HCT116 (cell line): ENCODE measurements around the gene NPR3. TPM values are rescaled to one million over a fixed set of nuclear protein-coding genes. Genes with fewer than 3 reads are reported as not detected.

Experiments
- ATAC-seq: fragments of 200-7000 bp; cut with Tn5 transposase; 2 replicates; pipeline ENCODE4 v1.9.1; 2020; ENCODE audit warnings: mild to moderate bottlenecking, moderate library complexity
- BruUV-seq: library from RNA; stranded (reverse); fragments of 400-500 nt; replicated peaks from 2 replicates; lab custom pipeline; 2021; lab: Mats Ljungman, UMichigan
- CTCF ChIA-PET: fragments of 300-600 bp; sonication (Branson Sonifier 250); formaldehyde crosslinking; loops from one replicate; lab custom pipeline; 2021; ENCODE audit warnings: antibody characterized with exemption; lab: Charles Lee
- POLR2A ChIA-PET: fragments of 300-600, 350-600 bp; sonication (Branson Sonifier 250); formaldehyde crosslinking; loops from one replicate; lab custom pipeline; 2021; ENCODE audit warnings: antibody characterized with exemption; lab: Charles Lee
- RAD21 ChIA-PET, 2 experiments: fragments of 300-600 bp; sonication (Branson Sonifier 250); formaldehyde crosslinking; loops; one replicate each; lab custom pipeline; 2023; ENCODE audit warnings: low total read pairs in 2 of 2; ENCODE audit not compliant: uncharacterized antibody in 2 of 2, unreplicated experiment in 2 of 2, low non-redundant PET in 1 of 2; lab: Charles Lee
- DNase-seq: peaks from one replicate; pipeline ENCODE4 v3.0.0-alpha.2; 2010; ENCODE audit warnings: low read depth, low spot score
- H2AFZ ChIP-seq: fragments of 200-600 bp; shearing (Covaris generic), sonication (generic); 2 replicates; pipeline ENCODE4 v1.6.1; 2017; ENCODE audit warnings: low read depth, mixed run types, mixed read lengths, antibody characterized with exemption, low read length; ENCODE audit not compliant: poor library complexity, severe bottlenecking
- H3K27ac ChIP-seq: 2 replicates; pipeline ENCODE4 v1.5.1; 2012; ENCODE audit warnings: low read depth, low read length
- H3K27me3 ChIP-seq: fragments of 200-600 bp; sonication (generic); 2 replicates; pipeline ENCODE4 v1.6.1; 2016; ENCODE audit warnings: mixed run types, low read length, mixed read lengths; ENCODE audit not compliant: insufficient read depth
- H3K36me3 ChIP-seq, 2 experiments: fragments of 200-500 bp in 1 of 2; fragments of 200-600 bp in 1 of 2; sonication (Bioruptor generic) in 1 of 2; sonication (generic) in 1 of 2; 2 replicates each; pipeline versions ENCODE4 v1.5.1 to v1.6.1; 2014 to 2016; ENCODE audit warnings: low read length in 2 of 2, inconsistent platforms in 1 of 2, mixed read lengths in 1 of 2, mixed run types in 1 of 2; ENCODE audit not compliant: insufficient read depth in 2 of 2, control insufficient read depth in 1 of 2
- H3K4me1 ChIP-seq, 2 experiments: fragments of 200-600 bp in 1 of 2; sonication (generic) in 1 of 2; 2 replicates each; pipeline versions ENCODE4 v1.5.1 to v1.6.1; 2012 to 2017; ENCODE audit warnings: low read length in 2 of 2, inconsistent platforms in 1 of 2, mild to moderate bottlenecking in 1 of 2, mixed read lengths in 1 of 2, mixed run types in 1 of 2, moderate library complexity in 1 of 2; ENCODE audit not compliant: insufficient read depth in 2 of 2, control insufficient read depth in 1 of 2
- H3K4me2 ChIP-seq: fragments of 200-600 bp; sonication (generic); 2 replicates; pipeline ENCODE4 v1.6.1; 2017; ENCODE audit warnings: mixed run types, low read length, mixed read lengths
- H3K4me3 ChIP-seq, 2 experiments: fragments of 200-600 bp in 1 of 2; sonication (generic) in 1 of 2; replicated peaks in 1 of 2; 2 replicates each; pipeline ENCODE4 v1.5.1; 2011 to 2016; ENCODE audit warnings: low read length in 2 of 2, control low read depth in 1 of 2, low read depth in 1 of 2, mild to moderate bottlenecking in 1 of 2, mixed read lengths in 1 of 2, mixed run types in 1 of 2
- H3K79me2 ChIP-seq: fragments of 200-600 bp; sonication (generic); 2 replicates; pipeline ENCODE4 v1.6.1; 2017; ENCODE audit warnings: mild to moderate bottlenecking, mixed run types, low read length, moderate library complexity, mixed read lengths; ENCODE audit not compliant: insufficient read depth
- H3K9ac ChIP-seq: fragments of 200-600 bp; sonication (generic); 2 replicates; pipeline ENCODE4 v1.6.1; 2016; ENCODE audit warnings: low read length, mixed read lengths
- H3K9me2 ChIP-seq: fragments of 200-600 bp; sonication (generic), shearing (Covaris generic); 2 replicates; pipeline ENCODE4 v1.6.1; 2017; ENCODE audit warnings: mixed run types, mild to moderate bottlenecking, moderate library complexity; ENCODE audit not compliant: insufficient read depth
- H3K9me3 ChIP-seq, 2 experiments: fragments of 200-500 bp in 1 of 2; fragments of 200-600 bp in 1 of 2; sonication (Bioruptor generic) in 1 of 2; sonication (generic) in 1 of 2; 2 replicates each; pipeline ENCODE4 v1.6.1; 2014 to 2017; ENCODE audit warnings: low read length in 2 of 2, mixed read lengths in 2 of 2, inconsistent platforms in 1 of 2, low read depth in 1 of 2, mild to moderate bottlenecking in 1 of 2, mixed run types in 1 of 2, moderate library complexity in 1 of 2; ENCODE audit not compliant: control insufficient read depth in 1 of 2, insufficient read depth in 1 of 2
- H4K20me1 ChIP-seq: fragments of 200-600 bp; sonication (generic), shearing (Covaris generic); 2 replicates; pipeline ENCODE4 v1.6.1; 2017; ENCODE audit warnings: mixed run types, mild to moderate bottlenecking, moderate library complexity; ENCODE audit not compliant: insufficient read depth
- ATF3 ChIP-seq: IDR thresholded peaks from 2 replicates; pipeline ENCODE4 v1.6.1; 2012
- CBX3 ChIP-seq: IDR thresholded peaks from 2 replicates; pipeline ENCODE4 v1.6.1; 2012; ENCODE audit warnings: low read depth
- CEBPB ChIP-seq: IDR thresholded peaks from 2 replicates; pipeline ENCODE4 v1.6.1; 2012; ENCODE audit warnings: low read depth
- ELF1 ChIP-seq: IDR thresholded peaks from 2 replicates; pipeline ENCODE4 v1.6.1; 2012; ENCODE audit warnings: low read depth, borderline replicate concordance
- EZH2 ChIP-seq: fragments of 200-600 bp; sonication (generic); IDR thresholded peaks from 2 replicates; pipeline ENCODE4 v1.6.1; 2017; ENCODE audit warnings: antibody characterized with exemption, mixed run types
- EZH2phosphoT487 ChIP-seq: fragments of 200-600 bp; IDR thresholded peaks from 2 replicates; pipeline ENCODE4 v1.6.1; 2018; ENCODE audit warnings: antibody characterized with exemption, borderline replicate concordance
- JUND ChIP-seq: IDR thresholded peaks from 2 replicates; pipeline ENCODE4 v1.6.1; 2012
- POLR2A ChIP-seq: IDR thresholded peaks from 2 replicates; pipeline ENCODE4 v1.7.0; 2011; ENCODE audit warnings: borderline replicate concordance; ENCODE audit not compliant: insufficient read depth, insufficient read length; ENCODE audit errors: extremely low read depth
- POLR2AphosphoS5 ChIP-seq: IDR thresholded peaks from 2 replicates; pipeline ENCODE4 v1.6.1; 2011; ENCODE audit warnings: mild to moderate bottlenecking, low read depth, low read length, moderate library complexity
- RAD21 ChIP-seq: IDR thresholded peaks from 2 replicates; pipeline ENCODE4 v1.6.1; 2012; ENCODE audit warnings: low read depth, mild to moderate bottlenecking
- REST ChIP-seq: IDR thresholded peaks from 2 replicates; pipeline ENCODE4 v1.6.1; 2012; ENCODE audit warnings: low read depth
- SIN3A ChIP-seq: IDR thresholded peaks from 2 replicates; pipeline ENCODE4 v1.6.1; 2012; ENCODE audit warnings: low read depth
- SP1 ChIP-seq: IDR thresholded peaks from 2 replicates; pipeline ENCODE4 v1.6.1; 2012; ENCODE audit warnings: low read depth
- SRF ChIP-seq: IDR thresholded peaks from 2 replicates; pipeline ENCODE4 v1.6.1; 2012; ENCODE audit warnings: low read depth
- TCF7L2 ChIP-seq: IDR thresholded peaks from 2 replicates; pipeline ENCODE4 v1.7.0; 2011; ENCODE audit warnings: borderline replicate concordance, inconsistent platforms; ENCODE audit not compliant: insufficient read depth, insufficient read length; ENCODE audit errors: extremely low read depth
- YY1 ChIP-seq: IDR thresholded peaks from 2 replicates; pipeline ENCODE4 v1.6.1; 2011; ENCODE audit warnings: low read length, low read depth, moderate library complexity, mild to moderate bottlenecking; ENCODE audit not compliant: insufficient replicate concordance; ENCODE audit errors: extremely low read depth
- ZNF274 ChIP-seq: fragments of 200-500 bp; sonication (Bioruptor generic); IDR thresholded peaks from 2 replicates; pipeline ENCODE4 v1.6.1; 2014; ENCODE audit warnings: mild to moderate bottlenecking, low read depth, low read length, inconsistent platforms
- intact Hi-C: fragments of 100-400 bp; cut with micrococcal nuclease; formaldehyde crosslinking; loops from 2 replicates; pipeline ENCODE4 v1.10.0; 2022
- total RNA-seq: library from RNA; stranded (reverse); gene quantifications from one replicate; pipeline ENCODE4 v1.2.1, GENCODE V29; 2021; ENCODE audit not compliant: unreplicated experiment

NPR3 gene
- total RNA-seq, 1 experiment from 2014 or later, result 0.39 TPM

- TF ChIP-seq ATF3, result no peak
Observed at GRCh38 chr5:32686799-32687498, 24.2 kb upstream of the NPR3 start (continued).

- Histone ChIP-seq H3K4me2 (no peak overlapping the region), H3K9me2 (no peaks in the 10 kb centered on the region), H3K4me3 (no peak overlapping the region), H3K4me1 (no peaks in the 10 kb centered on the region), H4K20me1 (no peaks in the 10 kb centered on the region), H3K9me3 (peaks cover 0 to 9% of the 10 kb centered on the region in 2 experiments; a peak in 2 of 4 replicates), H3K27ac (no peak overlapping the region), H3K79me2 (no peaks in the 10 kb centered on the region), H2AFZ (no peak overlapping the region), H3K9ac (no peak overlapping the region), H3K27me3 (no peaks in the 10 kb centered on the region), H3K36me3 (no peaks in the 10 kb centered on the region)
- DNase-seq (no peak), ATAC-seq (no peak)
- no TSS peak for BruUV-seq
- intact Hi-C loops, result no loop called here
- ChIA-PET POLR2A (no interaction called here), RAD21 (no interaction called here), CTCF (no interaction called here)
- TF ChIP-seq ELF1 (no peak), REST (no peak), ZNF274 (no peak), RAD21 (no peak), YY1 (no peak), SIN3A (no peak), ATF3 (no peak), POLR2A (no peak), TCF7L2 (no peak), EZH2phosphoT487 (no peak), EZH2 (no peak), SP1 (no peak), POLR2AphosphoS5 (no peak), CBX3 (no peak), JUND (no peak), CEBPB (no peak), SRF (no peak)
Observed at GRCh38 chr5:32687499-32687831, 23.7 kb upstream of the NPR3 start.
